GM08714 (cell line): ENCODE measurements around the gene SLC15A3.

ENCODE experiments used
- H3K4me3 ChIP-seq: fragments of 200-500 bp; sonication (Bioruptor generic); 2 replicates; pipeline ENCODE4 v1.5.1; 2014; ENCODE audit warnings: mild to moderate bottlenecking, low read length, inconsistent platforms
- ZNF274 ChIP-seq: IDR thresholded peaks from 2 replicates; pipeline ENCODE4 v1.6.1; 2012; ENCODE audit warnings: mild to moderate bottlenecking, low read depth, low read length

Gene SLC15A3

GRCh38 chr11:60951904-60952741 is at the start of gene SLC15A3:
TSS of gene SLC15A3 (minus strand) at chr11:60952176. CDS start at chr11:60951551, 625 bp downstream.
- no peak for TF ChIP-seq ZNF274
- peak within 1 kb of the TSS; percentile 60; the same call in 1 of the 2 replicates for H3K4me3 ChIP-seq

GRCh38 chr11:61000426-61000825 is 48.5 kb upstream of the SLC15A3 start:
- no peak for TF ChIP-seq ZNF274
- H3K4me3 ChIP-seq: no peak overlapping the region

- no peak for TF ChIP-seq ZNF274
- H3K4me3 ChIP-seq: no peak overlapping the region
Observed at GRCh38 chr11:60996381-60997138, 44.6 kb upstream of the SLC15A3 start.

- no peak for TF ChIP-seq ZNF274
- H3K4me3 ChIP-seq: no peak overlapping the region
Observed at GRCh38 chr11:60995798-60996197, 43.8 kb upstream of the SLC15A3 start.

- TF ChIP-seq ZNF274: no peak
- no peak overlapping the region for H3K4me3 ChIP-seq
Observed at GRCh38 chr11:60994541-60995080, 42.6 kb upstream of the SLC15A3 start.

GRCh38 chr11:60993615-60994014 is 41.6 kb upstream of the SLC15A3 start:
- no peak for TF ChIP-seq ZNF274

GRCh38 chr11:60992842-60993409 is 41.0 kb upstream of the SLC15A3 start:
- H3K4me3 ChIP-seq: no peak overlapping the region
- TF ChIP-seq ZNF274: no peak

More at GRCh38 chr11:60993615-60994014, 41.6 kb upstream of the SLC15A3 start:
- H3K4me3 ChIP-seq: no peak overlapping the region

GRCh38 chr11:60991457-60991856 is 39.5 kb upstream of the SLC15A3 start:
- TF ChIP-seq ZNF274: no peak

GRCh38 chr11:60989093-60989650 is 37.2 kb upstream of the SLC15A3 start:
- H3K4me3 ChIP-seq: no peak overlapping the region
- no peak for TF ChIP-seq ZNF274

More at GRCh38 chr11:60991457-60991856, 39.5 kb upstream of the SLC15A3 start:
- H3K4me3 ChIP-seq: no peak overlapping the region

GRCh38 chr11:60988658-60989057 is 36.7 kb upstream of the SLC15A3 start:
- TF ChIP-seq ZNF274: no peak
- H3K4me3 ChIP-seq: no peak overlapping the region

GRCh38 chr11:60987577-60988277 is 35.8 kb upstream of the SLC15A3 start:
- no peak overlapping the region for H3K4me3 ChIP-seq
- no peak for TF ChIP-seq ZNF274

- no peak for TF ChIP-seq ZNF274
- no peak overlapping the region for H3K4me3 ChIP-seq
Observed at GRCh38 chr11:60985991-60986915, 34.3 kb upstream of the SLC15A3 start.
